Activated T-cell treated with anti-CD3 and anti-CD28 coated beads, Interleukin-2, amount 50 U/mL, for 4 hours (primary cell): ENCODE results near the gene TSPAN8. TPM values are rescaled to one million over a fixed set of nuclear protein-coding genes. Genes with fewer than 3 reads are reported as not detected.

ENCODE experiments used
- total RNA-seq, 3 donors: library from RNA; stranded (reverse); gene quantifications; one replicate each; pipeline ENCODE4 v1.2.1, GENCODE V29; 2021

The TSPAN8 gene
- total RNA-seq, 3 donors from 2014 or later, result 0.29 to 0.46 (median 0.30) TPM

Other genes starting within 250 kb of the TSPAN8 start
- not detected for gene PTPRR, start 237.3 kb downstream of the TSPAN8 start, total RNA-seq